Measurements from ENCODE around the gene FAM234A. TPM values are rescaled to one million over a fixed set of nuclear protein-coding genes. Genes with fewer than 3 reads are reported as not detected.

FAM234A gene
- total and polyA plus RNA-seq, 2 donors (not counting 3 experiments of a cell fraction or from before 2014, with no cell fraction given), result 70.4 to 89.4 TPM

DNA sequence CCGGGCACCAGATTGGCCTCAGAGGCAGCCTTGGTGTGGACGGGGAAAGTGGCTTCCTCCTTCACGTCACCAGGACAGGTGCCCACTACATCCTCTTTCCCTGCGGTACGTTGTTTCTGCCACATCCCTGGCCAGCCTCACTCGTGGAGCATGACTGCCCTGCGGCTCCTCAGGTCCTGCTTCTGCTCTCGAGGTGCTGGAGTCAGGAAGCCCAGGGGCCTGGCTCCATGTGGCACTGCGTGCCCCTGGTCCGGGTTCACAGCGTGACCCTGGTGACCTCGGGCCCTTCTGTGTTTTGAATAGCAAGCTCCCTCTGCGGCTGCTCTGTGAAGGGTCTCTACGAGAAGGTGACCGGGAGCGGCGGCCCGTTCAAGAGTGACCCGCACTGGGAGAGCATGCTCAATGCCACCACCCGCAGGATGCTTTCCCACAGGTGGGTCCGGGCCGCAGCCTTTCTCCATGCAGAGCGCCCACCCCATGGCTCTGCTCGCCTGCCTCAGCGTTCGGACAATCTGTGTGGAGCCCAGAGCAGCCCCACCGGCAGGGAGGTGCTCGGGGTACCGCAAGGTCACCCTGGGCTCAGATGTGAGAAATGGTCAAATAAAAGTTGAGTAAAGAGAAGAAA is 27.6 kb downstream of the FAM234A start:
- Histone ChIP-seq H3K36me3 (ENCODE audit: control insufficient read depth in 2 of 2, extremely low read depth in 1 of 2, insufficient read depth in 2 of 2, low read length in 2 of 2) (peaks cover 0 to 20% of the 10 kb centered on the region in 2 experiments), H3K4me2 (ENCODE audit: insufficient read depth, low read length) (no peak overlapping the region), H3K9ac (replicated peaks; ENCODE audit: extremely low read depth, insufficient read depth, low read length) (no peak overlapping the region), H3K9me1 (replicated peaks; ENCODE audit: control insufficient read depth, extremely low read depth, insufficient read depth, low read length) (no peaks in the 10 kb centered on the region), H3K27ac (ENCODE audit: insufficient read depth, low read depth, low read length) (no peak overlapping the region), H4K20me1 (replicated peaks; ENCODE audit: control insufficient read depth, extremely low read depth, insufficient read depth, low read length) (no peaks in the 10 kb centered on the region), H2AFZ (ENCODE audit: low read depth, low read length) (no peak overlapping the region), H3K4me3 (replicated peaks in 1 of 3; ENCODE audit: insufficient read depth in 1 of 3, low read depth in 1 of 3, low read length in 3 of 3) (no peak overlapping the region), H3K4me1 (ENCODE audit: control insufficient read depth, extremely low read depth, insufficient read depth, low read length) (no peaks in the 10 kb centered on the region), H3K79me2 (ENCODE audit: control insufficient read depth, insufficient read depth, low read length) (no peaks in the 10 kb centered on the region), H3K9me3 (replicated peaks; ENCODE audit: control insufficient read depth, insufficient read depth, low read length) (no peaks in the 10 kb centered on the region), H3K27me3 (ENCODE audit: control insufficient read depth in 2 of 2, insufficient read depth in 2 of 2, low read length in 2 of 2) (no peaks in the 10 kb centered on the region)
- dilution Hi-C loops (cut with MboI; ENCODE audit: extremely low pct_ligation_motif_present, low sequenced_read_pairs), result no loop called here
- DNase-seq (ENCODE audit: low read depth, low spot score) (no peak), FAIRE-seq (no peak)
- intact Hi-C loops (cut with micrococcal nuclease), result no loop called here
- CTCF ChIA-PET, result no interaction called here
- POLR2A ChIA-PET, result no interaction called here
- TF ChIP-seq CTCF (IDR thresholded peaks at IDR 0.05; ENCODE audit: extremely low read depth in 1 of 2, insufficient read depth in 1 of 2, low read depth in 1 of 2, low read length in 2 of 2) (no peak), JUN (IDR thresholded peaks at IDR 0.05; ENCODE audit: borderline replicate concordance, insufficient read depth, insufficient read length, low read depth) (no peak), POLR2AphosphoS5 (IDR thresholded peaks at IDR 0.05; ENCODE audit: insufficient read depth, low read depth, low read length) (no peak)
- BruUV-seq (replicated peaks), result no TSS peak

GRCh38 chr16:263182-263774 is 28.7 kb downstream of the FAM234A start:
- H3K9me1 ChIP-seq (replicated peaks; ENCODE audit: control insufficient read depth, extremely low read depth, insufficient read depth, low read length), result no peaks in the 10 kb centered on the region
- no peaks in the 10 kb centered on the region for H3K4me1 ChIP-seq (ENCODE audit: control insufficient read depth, extremely low read depth, insufficient read depth, low read length)
- H4K20me1 ChIP-seq (replicated peaks; ENCODE audit: control insufficient read depth, extremely low read depth, insufficient read depth, low read length), result no peaks in the 10 kb centered on the region
- no peaks in the 10 kb centered on the region for H3K9me3 ChIP-seq (replicated peaks; ENCODE audit: control insufficient read depth, insufficient read depth, low read length)
- FAIRE-seq (no peak), DNase-seq (ENCODE audit: low read depth, low spot score) (no peak)
- H3K4me3 ChIP-seq (replicated peaks in 1 of 3; ENCODE audit: insufficient read depth in 1 of 3, low read depth in 1 of 3, low read length in 3 of 3), result no peak overlapping the region
- H3K4me2 ChIP-seq (ENCODE audit: insufficient read depth, low read length), result no peak overlapping the region
- H3K36me3 ChIP-seq (ENCODE audit: control insufficient read depth in 2 of 2, extremely low read depth in 1 of 2, insufficient read depth in 2 of 2, low read length in 2 of 2), result peaks cover 0 to 20% of the 10 kb centered on the region in 2 experiments
- no TSS peak for BruUV-seq (replicated peaks)
- TF ChIP-seq MAX (IDR thresholded peaks at IDR 0.05; ENCODE audit: insufficient read depth, insufficient read length) (no peak), GATA2 (IDR thresholded peaks at IDR 0.05; ENCODE audit: insufficient read depth, insufficient read length, low read depth, low read length) (no peak), JUN (IDR thresholded peaks at IDR 0.05; ENCODE audit: borderline replicate concordance, insufficient read depth, insufficient read length, low read depth) (no peak), POLR2A (IDR thresholded peaks at IDR 0.05; ENCODE audit: low read depth, low read length) (no peak), MYC (IDR thresholded peaks at IDR 0.05; ENCODE audit: low read depth, low read length) (no peak), FOS (IDR thresholded peaks at IDR 0.05; ENCODE audit: borderline replicate concordance, insufficient read depth, low read length) (no peak), POLR2AphosphoS5 (IDR thresholded peaks at IDR 0.05; ENCODE audit: insufficient read depth, low read depth, low read length) (no peak), CTCF (IDR thresholded peaks at IDR 0.05; ENCODE audit: extremely low read depth in 1 of 2, insufficient read depth in 1 of 2, low read depth in 1 of 2, low read length in 2 of 2) (no peak), EZH2 (IDR thresholded peaks at IDR 0.05; ENCODE audit: borderline replicate concordance, low read depth, low read length, severe bottlenecking) (no peak)
- no peak overlapping the region for H2AFZ ChIP-seq (ENCODE audit: low read depth, low read length)
- CTCF ChIA-PET, result interaction anchor here (1.1 kb wide), 1 partner anchor 10 kb away, joined by 4 read pairs; no protein-coding TSS in a partner anchor
- intact Hi-C loops (cut with micrococcal nuclease), result no loop called here
- POLR2A ChIA-PET, result no interaction called here
- no peaks in the 10 kb centered on the region for H3K79me2 ChIP-seq (ENCODE audit: control insufficient read depth, insufficient read depth, low read length)
- dilution Hi-C loops (cut with MboI; ENCODE audit: extremely low pct_ligation_motif_present, low sequenced_read_pairs), result no loop called here
- no peaks in the 10 kb centered on the region for H3K27me3 ChIP-seq (ENCODE audit: control insufficient read depth in 2 of 2, insufficient read depth in 2 of 2, low read length in 2 of 2)
- H3K27ac ChIP-seq (ENCODE audit: insufficient read depth, low read depth, low read length), result no peak overlapping the region
- H3K9ac ChIP-seq (replicated peaks; ENCODE audit: extremely low read depth, insufficient read depth, low read length), result no peak overlapping the region

All from endothelial cell of umbilical vein (primary cell).